Measurements from ENCODE around the gene CDKL5.

The CDKL5 gene

GRCh38 chrX:18434896-18435295, 9.5 kb downstream of the CDKL5 start:
- no peak for DNase-seq (ENCODE audit: low spot score)
- Histone ChIP-seq H3K27ac (ENCODE audit: poor library complexity, severe bottlenecking) (no peak overlapping the region), H3K4me1 (ENCODE audit: insufficient read depth, poor library complexity, severe bottlenecking) (no peaks in the 10 kb centered on the region), H3K36me3 (ENCODE audit: low read depth) (no peaks in the 10 kb centered on the region), H3K27me3 (ENCODE audit: insufficient read depth, poor library complexity, severe bottlenecking) (no peaks in the 10 kb centered on the region), H3K4me3 (ENCODE audit: severe bottlenecking) (no peak overlapping the region), H3K9me3 (ENCODE audit: severe bottlenecking) (no peaks in the 10 kb centered on the region)
- no peak for ATAC-seq (ENCODE audit: low read depth)
- TF ChIP-seq CTCF (IDR thresholded peaks at IDR 0.05; ENCODE audit: poor library complexity, severe bottlenecking): no peak

DNA sequence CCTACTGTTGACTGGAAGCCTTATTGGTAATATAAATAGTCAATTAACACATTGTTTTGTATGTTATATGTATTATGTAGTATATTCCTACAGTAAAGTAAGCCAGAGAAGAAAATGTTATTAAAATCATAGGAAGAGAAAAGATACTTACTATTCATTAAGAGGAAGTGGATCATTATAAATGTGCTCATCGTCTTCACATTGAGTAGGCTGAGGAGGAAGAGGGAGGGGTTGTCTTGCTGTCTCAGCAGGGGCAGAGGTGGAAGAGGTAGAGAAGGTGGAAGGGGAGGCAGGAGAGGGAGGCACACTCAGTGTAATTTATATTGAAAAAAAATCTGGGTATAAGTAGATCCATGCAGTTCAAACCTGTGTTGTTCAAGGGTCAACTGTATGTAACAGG, 10.6 kb downstream of the CDKL5 start:
- no peak overlapping the region for H3K4me3 ChIP-seq (ENCODE audit: severe bottlenecking)
- no peaks in the 10 kb centered on the region for H3K9me3 ChIP-seq (ENCODE audit: severe bottlenecking)
- ATAC-seq (ENCODE audit: low read depth) (no peak), DNase-seq (ENCODE audit: low spot score) (no peak)
- no peaks in the 10 kb centered on the region for H3K36me3 ChIP-seq (ENCODE audit: low read depth)
- no peaks in the 10 kb centered on the region for H3K27me3 ChIP-seq (ENCODE audit: insufficient read depth, poor library complexity, severe bottlenecking)
- no peaks in the 10 kb centered on the region for H3K4me1 ChIP-seq (ENCODE audit: insufficient read depth, poor library complexity, severe bottlenecking)
- H3K27ac ChIP-seq (ENCODE audit: poor library complexity, severe bottlenecking): no peak overlapping the region
- no peak for TF ChIP-seq CTCF (IDR thresholded peaks at IDR 0.05; ENCODE audit: poor library complexity, severe bottlenecking)

- no peaks in the 10 kb centered on the region for H3K9me3 ChIP-seq (ENCODE audit: severe bottlenecking)
- no peak for ATAC-seq (ENCODE audit: low read depth)
These were observed 15.4 kb downstream of the CDKL5 start for GRCh38 chrX:18440835-18441234.

GRCh38 chrX:18441780-18442367, 16.5 kb downstream of the CDKL5 start:
- no peak overlapping the region for H3K27ac ChIP-seq (ENCODE audit: poor library complexity, severe bottlenecking)
- DNase-seq (ENCODE audit: low spot score): no peak

More at GRCh38 chrX:18440835-18441234, 15.4 kb downstream of the CDKL5 start:
- H3K4me1 ChIP-seq (ENCODE audit: insufficient read depth, poor library complexity, severe bottlenecking): no peaks in the 10 kb centered on the region
- no peak overlapping the region for H3K4me3 ChIP-seq (ENCODE audit: severe bottlenecking)
- DNase-seq (ENCODE audit: low spot score): no peak
- TF ChIP-seq CTCF (IDR thresholded peaks at IDR 0.05; ENCODE audit: poor library complexity, severe bottlenecking): no peak
- no peaks in the 10 kb centered on the region for H3K36me3 ChIP-seq (ENCODE audit: low read depth)
- H3K27ac ChIP-seq (ENCODE audit: poor library complexity, severe bottlenecking): no peak overlapping the region
- H3K27me3 ChIP-seq (ENCODE audit: insufficient read depth, poor library complexity, severe bottlenecking): no peaks in the 10 kb centered on the region

More at GRCh38 chrX:18441780-18442367, 16.5 kb downstream of the CDKL5 start:
- H3K27me3 ChIP-seq (ENCODE audit: insufficient read depth, poor library complexity, severe bottlenecking): no peaks in the 10 kb centered on the region
- no peak overlapping the region for H3K4me3 ChIP-seq (ENCODE audit: severe bottlenecking)
- H3K4me1 ChIP-seq (ENCODE audit: insufficient read depth, poor library complexity, severe bottlenecking): no peaks in the 10 kb centered on the region
- ATAC-seq (ENCODE audit: low read depth): no peak
- H3K9me3 ChIP-seq (ENCODE audit: severe bottlenecking): no peaks in the 10 kb centered on the region
- no peaks in the 10 kb centered on the region for H3K36me3 ChIP-seq (ENCODE audit: low read depth)
- TF ChIP-seq CTCF (IDR thresholded peaks at IDR 0.05; ENCODE audit: poor library complexity, severe bottlenecking): no peak
